CD1c-positive myeloid dendritic cell (primary cell): ENCODE measurements around the gene PIGU.
A peak's percentile ranks its signal among the peaks of the same experiment; 100 is the strongest.
"Not testable (repeated sequence)": the region's sequence is repeated elsewhere in the genome, so short reads cannot be mapped to it uniquely, and the experiment has no call there.

Source experiments
- DNase-seq: peaks from one replicate; pipeline ENCODE4 v3.0.0-alpha.2; 2016; ENCODE audit errors: extremely low spot score

Gene PIGU

GRCh38 chr20:34622821-34623451, 54.0 kb downstream of the PIGU start:
- peak; percentile 20 for DNase-seq

DNA sequence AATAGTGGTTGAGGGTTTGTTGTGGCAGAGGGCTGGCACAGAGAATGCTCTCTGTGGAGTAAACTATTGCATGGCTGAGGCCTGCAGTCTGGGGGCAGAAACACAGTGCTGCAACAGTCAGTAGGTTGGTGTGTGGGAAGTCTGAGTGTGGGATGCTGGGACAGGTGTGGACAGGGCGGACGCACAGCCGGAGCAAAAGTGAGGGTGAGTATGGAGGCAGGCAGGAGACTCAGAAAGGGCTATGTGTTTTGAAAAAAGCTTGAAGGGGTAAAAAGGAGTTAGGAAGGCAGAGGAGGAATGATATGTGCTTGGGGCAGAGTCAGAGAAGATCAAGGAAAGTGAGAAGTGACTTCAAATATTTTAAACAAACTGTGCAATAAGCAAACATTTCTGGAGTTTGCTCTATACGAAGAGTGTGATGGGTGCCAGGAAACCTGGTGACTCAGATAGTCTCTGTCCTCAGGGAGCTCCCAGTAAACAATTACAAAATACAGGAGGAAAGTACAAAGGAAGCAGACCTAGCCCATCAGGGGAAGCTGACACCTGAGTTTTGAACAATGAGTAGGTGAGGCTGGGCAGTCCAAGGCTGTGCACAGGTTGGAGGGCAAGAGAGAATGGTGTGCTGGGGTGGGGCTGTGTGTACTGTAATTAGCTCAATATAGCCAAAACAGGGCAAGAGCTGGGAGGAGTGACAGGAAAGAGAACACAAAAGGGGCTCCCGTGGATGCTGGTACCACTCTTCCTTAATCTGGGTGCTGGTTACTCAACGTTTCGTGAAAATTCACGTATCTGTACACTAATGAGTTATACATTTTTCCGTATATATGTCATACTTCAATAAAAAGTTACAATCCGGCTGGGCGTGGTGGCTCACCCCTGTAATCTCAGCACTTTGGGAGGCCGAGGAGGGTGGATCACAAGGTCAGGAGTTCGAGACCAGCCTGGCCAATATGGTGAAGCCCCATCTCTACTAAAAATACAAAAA, 55.2 kb downstream of the PIGU start:
- no peak for DNase-seq

DNA sequence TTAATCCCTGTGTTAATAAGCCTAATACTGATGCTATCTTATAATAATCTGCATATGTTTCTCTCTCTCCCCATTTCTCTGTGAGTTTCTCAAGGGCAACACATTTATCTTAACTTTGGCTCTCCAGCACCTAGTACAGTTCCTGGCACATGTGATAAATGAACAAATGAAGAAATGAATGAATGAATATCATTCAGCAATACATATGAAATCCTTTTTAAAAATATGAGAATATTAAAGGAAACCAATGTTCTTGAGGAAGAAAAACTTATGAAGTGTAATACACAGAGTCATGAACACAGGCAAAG, 55.9 kb downstream of the PIGU start:
- no peak for DNase-seq

DNA sequence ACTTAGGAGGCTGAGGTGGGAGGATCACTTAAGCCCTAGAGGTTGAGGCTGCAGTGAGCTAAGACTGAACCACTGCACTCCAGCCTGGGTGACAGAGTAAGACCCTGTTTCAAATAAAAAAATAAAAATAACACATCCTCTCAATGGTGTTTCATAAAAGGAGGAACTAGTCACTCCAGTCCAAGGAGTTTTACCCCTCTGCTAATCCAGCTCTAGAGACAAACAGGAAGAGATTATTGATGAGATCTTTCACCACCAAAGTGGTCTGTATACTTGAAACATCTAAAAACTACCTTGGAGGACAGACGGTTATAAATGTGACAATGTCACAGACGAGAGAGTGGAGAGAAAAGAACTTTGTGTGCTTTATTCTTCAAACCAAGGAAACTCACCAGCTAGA, 58.2 kb downstream of the PIGU start:
- no peak for DNase-seq

DNA sequence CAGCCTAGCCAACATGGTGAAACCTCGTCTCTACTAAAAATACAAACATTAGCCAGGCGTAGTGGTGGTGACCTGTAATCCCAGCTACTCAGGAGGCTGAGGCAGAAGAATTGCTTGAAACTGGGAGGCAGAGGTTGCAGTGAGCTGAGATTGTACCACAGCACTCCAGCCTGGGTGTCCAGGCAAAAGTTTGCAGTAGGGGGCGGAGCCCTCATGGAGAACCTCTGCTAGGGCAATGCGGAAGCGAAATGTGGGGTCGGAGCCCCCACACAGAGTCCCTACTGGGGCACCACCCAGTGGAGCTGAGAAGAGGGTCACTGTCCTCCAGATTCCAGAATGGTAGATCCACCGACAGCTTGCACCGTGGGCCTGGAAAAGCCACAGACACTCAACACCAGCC, 60.0 kb downstream of the PIGU start:
- DNase-seq = not testable (repeated sequence)

- DNase-seq = no peak
These were observed 61.4 kb downstream of the PIGU start for GRCh38 chr20:34615477-34615876.

- not testable (repeated sequence) for DNase-seq
These were observed 64.9 kb downstream of the PIGU start for GRCh38 chr20:34611976-34612375.

DNA sequence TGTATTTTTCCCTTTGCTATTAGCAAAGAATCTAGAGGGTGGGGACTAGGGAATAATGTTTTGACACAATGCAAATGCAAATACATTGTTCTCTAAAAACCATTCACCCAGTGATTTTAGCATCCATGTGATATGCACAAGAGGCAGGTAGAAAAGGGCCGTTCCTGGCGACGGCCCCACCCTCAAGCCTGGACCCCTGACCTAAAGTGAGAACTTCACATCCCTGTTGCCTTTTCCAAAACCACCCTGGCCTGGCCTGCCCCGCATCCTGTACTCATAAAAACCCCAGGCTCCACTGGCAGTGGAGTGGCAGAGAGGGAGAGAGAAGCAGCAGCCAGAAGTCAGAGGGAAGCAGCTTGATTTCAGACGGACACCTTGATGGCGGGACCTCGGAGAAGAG, 69.8 kb downstream of the PIGU start:
- no peak for DNase-seq

GRCh38 chr20:34604980-34605788, 71.7 kb downstream of the PIGU start:
- DNase-seq = no peak

GRCh38 chr20:34600892-34601653, 75.8 kb downstream of the PIGU start:
- no peak for DNase-seq

- no peak for DNase-seq
These were observed 81.3 kb downstream of the PIGU start for GRCh38 chr20:34595377-34596184.

DNA sequence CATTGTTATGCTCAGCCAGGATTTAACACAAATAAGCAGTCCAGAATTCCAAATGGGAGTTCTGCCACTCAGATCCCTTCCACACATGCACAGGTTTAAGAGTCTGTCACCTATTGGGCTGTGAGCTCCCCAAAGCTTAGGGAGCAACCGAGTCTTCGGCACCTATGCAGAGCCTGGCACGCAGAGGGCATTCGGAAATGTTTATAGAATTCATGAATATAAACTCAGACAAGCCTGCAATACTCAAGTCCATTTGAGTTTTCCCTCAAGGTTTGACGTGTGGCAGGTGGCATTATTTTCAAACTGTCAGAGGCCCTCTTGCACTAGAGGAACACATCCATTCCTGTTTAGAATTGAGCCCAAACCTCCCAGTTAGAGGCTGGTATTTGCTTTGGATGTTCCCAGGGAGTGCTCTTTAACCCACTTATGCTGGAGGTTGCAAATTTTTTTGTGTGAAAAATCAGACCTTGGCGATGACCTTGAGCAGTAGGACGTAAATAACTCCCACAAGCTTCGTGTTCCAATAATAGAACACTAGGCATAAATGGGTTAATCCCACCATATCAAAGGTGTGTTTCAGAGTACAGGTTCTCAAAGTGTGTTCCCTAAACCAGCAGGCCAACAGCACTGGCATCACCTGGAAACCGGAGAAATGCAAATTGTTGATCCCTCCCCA, 90.3 kb downstream of the PIGU start:
- no peak for DNase-seq

DNA sequence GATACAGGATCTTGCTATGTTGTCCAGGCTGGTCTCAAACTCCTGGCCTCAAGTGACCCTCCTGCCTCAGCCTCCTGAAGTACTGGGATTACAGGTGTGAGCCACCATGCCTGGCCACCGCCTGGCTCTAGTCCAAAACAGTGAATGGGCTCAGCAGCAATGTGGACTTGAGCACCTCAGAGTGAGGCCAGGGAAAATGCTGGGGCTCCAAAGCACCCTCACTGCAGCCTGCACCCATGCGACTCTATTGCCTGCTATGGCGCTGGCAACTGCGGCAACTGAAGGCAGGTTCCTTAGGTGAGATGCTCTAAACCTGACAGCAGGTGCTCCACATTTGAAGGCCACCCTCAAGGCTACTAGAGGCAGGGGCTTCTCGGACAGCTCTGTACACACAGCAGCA, 91.9 kb downstream of the PIGU start:
- DNase-seq = no peak

DNA sequence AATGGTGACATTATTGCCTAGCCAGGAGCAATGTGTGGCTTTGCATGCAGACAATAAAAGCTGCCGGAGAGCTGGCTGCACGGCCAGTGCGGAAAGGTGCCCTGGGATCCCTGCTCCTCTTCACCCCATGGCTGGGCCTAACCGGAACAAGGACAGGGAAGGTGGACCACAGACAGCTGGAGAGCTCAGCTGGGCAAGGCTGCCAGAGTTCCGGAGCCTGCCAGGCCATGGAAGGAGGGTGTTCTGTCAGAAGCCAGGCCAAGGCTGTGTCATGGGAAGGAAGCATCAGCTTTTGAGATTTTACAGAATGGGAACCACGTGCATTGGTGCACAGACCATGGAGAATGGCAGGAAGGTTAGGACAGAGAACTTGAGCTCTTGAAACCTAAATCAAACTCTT, 93.3 kb downstream of the PIGU start:
- DNase-seq = no peak

DNA sequence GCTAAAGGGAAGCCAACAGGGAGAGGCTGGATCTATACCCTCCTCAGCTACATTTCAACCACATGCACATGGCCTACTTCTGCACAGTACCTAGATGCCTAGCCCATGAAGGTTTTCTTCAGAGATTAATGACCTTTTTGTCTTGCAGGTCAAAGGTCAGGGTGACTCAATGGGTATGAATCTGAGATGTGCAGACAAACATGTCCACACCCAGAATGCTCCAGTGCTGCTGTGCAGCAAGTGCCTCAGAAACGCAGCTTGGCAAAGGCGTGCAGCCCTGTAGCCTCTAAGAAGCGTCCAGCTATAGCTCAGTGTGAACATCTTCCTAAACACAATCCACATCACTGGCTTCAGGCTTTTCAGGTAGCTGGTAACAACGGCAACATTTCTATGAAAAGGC, 94.0 kb downstream of the PIGU start:
- DNase-seq = no peak

- DNase-seq = no peak
These were observed 94.7 kb downstream of the PIGU start for GRCh38 chr20:34582221-34582620.

DNA sequence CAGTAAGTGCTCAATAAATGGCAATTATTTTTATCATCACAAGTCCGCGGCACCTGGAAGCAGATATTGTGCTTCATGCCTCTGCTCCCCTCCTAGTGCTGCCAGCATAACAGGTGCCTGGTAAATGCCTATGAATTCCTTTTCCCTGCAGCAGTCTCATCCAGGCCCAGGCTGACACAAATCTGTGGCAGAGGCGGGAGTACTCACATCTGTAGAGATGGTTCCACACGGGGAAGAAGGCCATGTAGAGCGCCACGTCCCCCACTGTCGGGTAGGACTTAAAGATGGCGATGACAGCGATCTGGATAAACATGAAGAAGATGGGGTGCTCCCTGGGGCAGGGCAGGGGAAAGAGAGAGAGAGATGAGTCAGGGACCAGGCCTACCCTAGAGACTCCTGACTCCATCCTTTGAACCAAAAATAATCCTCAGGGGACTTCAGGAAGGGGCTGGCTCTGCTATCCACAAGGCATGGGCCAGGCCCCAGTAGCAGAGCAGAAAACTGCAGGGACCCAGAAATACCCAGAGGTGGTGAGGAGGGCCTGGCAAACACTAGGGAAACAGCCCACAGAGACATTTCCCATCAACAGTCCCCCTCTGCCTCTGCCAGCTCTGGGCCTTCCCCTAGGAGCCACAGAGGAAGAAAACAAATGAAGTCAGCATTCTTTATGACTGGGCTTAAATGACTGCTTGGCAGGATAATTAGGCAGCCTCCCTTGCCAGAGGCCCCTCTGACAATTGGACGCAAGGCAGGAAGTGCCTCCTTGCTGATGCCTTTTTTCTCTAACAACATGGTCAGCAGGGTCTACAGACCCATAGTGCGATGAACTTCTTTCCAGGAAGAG, 95.3 kb downstream of the PIGU start:
- DNase-seq = no peak

GRCh38 chr20:34579979-34580940, 96.6 kb downstream of the PIGU start:
- peak; percentile 31 for DNase-seq
